ENCODE data around the gene CHRDL2.

- TF ChIP-seq GLIS3 (CRISPR knock-in tag; IDR thresholded peaks at IDR 0.05) (no peak), ARNTL (CRISPR knock-in tag; IDR thresholded peaks at IDR 0.05; ENCODE audit: borderline replicate concordance, low read depth) (no peak), ZFP3 (CRISPR knock-in tag; IDR thresholded peaks at IDR 0.05) (no peak), ISL1 (CRISPR knock-in tag; IDR thresholded peaks at IDR 0.05) (no peak), OSR1 (CRISPR knock-in tag; IDR thresholded peaks at IDR 0.05) (no peak), CREB5 (CRISPR knock-in tag; IDR thresholded peaks at IDR 0.05; ENCODE audit: low read depth) (no peak), ZNF565 (CRISPR knock-in tag; conservative IDR thresholded peaks at IDR 0.05; ENCODE audit: low read depth) (no peak), RARB (CRISPR knock-in tag; IDR thresholded peaks at IDR 0.05) (no peak), ZNF70 (CRISPR knock-in tag; IDR thresholded peaks at IDR 0.05) (no peak)
- TF ChIP-seq, protein P1, sequence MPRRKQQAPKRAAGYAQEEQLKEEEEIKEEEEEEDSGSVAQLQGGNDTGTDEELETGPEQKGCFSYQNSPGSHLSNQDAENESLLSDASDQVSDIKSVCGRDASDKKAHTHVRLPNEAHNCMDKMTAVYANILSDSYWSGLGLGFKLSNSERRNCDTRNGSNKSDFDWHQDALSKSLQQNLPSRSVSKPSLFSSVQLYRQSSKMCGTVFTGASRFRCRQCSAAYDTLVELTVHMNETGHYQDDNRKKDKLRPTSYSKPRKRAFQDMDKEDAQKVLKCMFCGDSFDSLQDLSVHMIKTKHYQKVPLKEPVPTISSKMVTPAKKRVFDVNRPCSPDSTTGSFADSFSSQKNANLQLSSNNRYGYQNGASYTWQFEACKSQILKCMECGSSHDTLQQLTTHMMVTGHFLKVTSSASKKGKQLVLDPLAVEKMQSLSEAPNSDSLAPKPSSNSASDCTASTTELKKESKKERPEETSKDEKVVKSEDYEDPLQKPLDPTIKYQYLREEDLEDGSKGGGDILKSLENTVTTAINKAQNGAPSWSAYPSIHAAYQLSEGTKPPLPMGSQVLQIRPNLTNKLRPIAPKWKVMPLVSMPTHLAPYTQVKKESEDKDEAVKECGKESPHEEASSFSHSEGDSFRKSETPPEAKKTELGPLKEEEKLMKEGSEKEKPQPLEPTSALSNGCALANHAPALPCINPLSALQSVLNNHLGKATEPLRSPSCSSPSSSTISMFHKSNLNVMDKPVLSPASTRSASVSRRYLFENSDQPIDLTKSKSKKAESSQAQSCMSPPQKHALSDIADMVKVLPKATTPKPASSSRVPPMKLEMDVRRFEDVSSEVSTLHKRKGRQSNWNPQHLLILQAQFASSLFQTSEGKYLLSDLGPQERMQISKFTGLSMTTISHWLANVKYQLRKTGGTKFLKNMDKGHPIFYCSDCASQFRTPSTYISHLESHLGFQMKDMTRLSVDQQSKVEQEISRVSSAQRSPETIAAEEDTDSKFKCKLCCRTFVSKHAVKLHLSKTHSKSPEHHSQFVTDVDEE (CRISPR knock-in tag; IDR thresholded peaks at IDR 0.05) = no peak
These were observed 22.1 kb downstream of the CHRDL2 start for GRCh38 chr11:74709175-74709574.

Data from SK-N-SH treated with all-trans-retinoic acid at 6 μM for 48 hours (cell line).